GM12891 (cell line): ENCODE measurements around the gene CCK.

Experiments
- DNase-seq: peaks from one replicate; pipeline ENCODE4 v3.0.0; 2011; ENCODE audit warnings: low spot score; ENCODE audit not compliant: insufficient read length
- FAIRE-seq: peaks from 2 replicates; lab custom pipeline; 2011; peaks lifted over from hg19 to GRCh38; lab: Jason Lieb, UNC
- PAX5 ChIP-seq: IDR thresholded peaks from 2 replicates; pipeline ENCODE4 v1.6.1; 2011; ENCODE audit warnings: low read length, moderate library complexity, mild to moderate bottlenecking; ENCODE audit not compliant: insufficient read depth, severe bottlenecking
- POLR2A ChIP-seq: IDR thresholded peaks from 2 replicates; pipeline ENCODE4 v1.6.1; 2011; ENCODE audit warnings: low read depth, low read length, control low read depth
- POLR2AphosphoS5 ChIP-seq: IDR thresholded peaks from 2 replicates; pipeline ENCODE4 v1.6.1; 2011; ENCODE audit warnings: low read depth, low read length, control low read depth
- POU2F2 ChIP-seq: IDR thresholded peaks from 2 replicates; pipeline ENCODE4 v1.6.1; 2011; ENCODE audit warnings: low read depth, mild to moderate bottlenecking, control low read depth, low read length, moderate library complexity
- SPI1 ChIP-seq: IDR thresholded peaks from 2 replicates; pipeline ENCODE4 v1.6.1; 2011; ENCODE audit warnings: low read depth, low read length, control low read depth
- TAF1 ChIP-seq: IDR thresholded peaks from 2 replicates; pipeline ENCODE4 v1.6.1; 2011; ENCODE audit warnings: low read depth, low read length, control low read depth

The CCK gene

GRCh38 chr3:42269647-42270046 is 3.7 kb upstream of the CCK start:
- FAIRE-seq (no peak), DNase-seq (no peak)
- TF ChIP-seq POU2F2, result no peak
- TF ChIP-seq POLR2AphosphoS5, result no peak
- TF ChIP-seq TAF1, result no peak
- TF ChIP-seq PAX5, result no peak
- TF ChIP-seq SPI1, result no peak
- no peak for TF ChIP-seq POLR2A

- TF ChIP-seq SPI1 (no peak), TAF1 (no peak), POLR2AphosphoS5 (no peak), POU2F2 (no peak), PAX5 (no peak), POLR2A (no peak)
- FAIRE-seq, result no peak
- no peak for DNase-seq
Observed at GRCh38 chr3:42267878-42268277, 1.9 kb upstream of the CCK start.

- FAIRE-seq, result no peak
- TF ChIP-seq POU2F2 (no peak), POLR2A (no peak), PAX5 (no peak), TAF1 (no peak), POLR2AphosphoS5 (no peak), SPI1 (no peak)
- DNase-seq, result no peak
Observed at GRCh38 chr3:42265059-42265991, 660 bp downstream of the CCK start.

- DNase-seq (no peak), FAIRE-seq (no peak)
- TF ChIP-seq POLR2A (no peak), TAF1 (no peak), POU2F2 (no peak), SPI1 (no peak), PAX5 (no peak), POLR2AphosphoS5 (no peak)
Observed at GRCh38 chr3:42264399-42265058, 1.5 kb downstream of the CCK start.

GRCh38 chr3:42263354-42264346 is 2.3 kb downstream of the CCK start:
- no peak for DNase-seq
- no peak for FAIRE-seq
- TF ChIP-seq PAX5 (no peak), POLR2AphosphoS5 (no peak), TAF1 (no peak), POLR2A (no peak), POU2F2 (no peak), SPI1 (no peak)

- TF ChIP-seq POLR2AphosphoS5 (no peak), POU2F2 (no peak)
- no peak for FAIRE-seq
- DNase-seq, result no peak
Observed at GRCh38 chr3:42262525-42262924, 3.5 kb downstream of the CCK start.

- DNase-seq, result no peak
- TF ChIP-seq POLR2AphosphoS5, result no peak
- no peak for TF ChIP-seq POLR2A
- no peak for TF ChIP-seq TAF1
- no peak for TF ChIP-seq PAX5
- no peak for TF ChIP-seq POU2F2
- no peak for TF ChIP-seq SPI1
- no peak for FAIRE-seq
Observed at GRCh38 chr3:42257007-42257406, 9.0 kb downstream of the CCK start.

- no peak for TF ChIP-seq POLR2AphosphoS5
- DNase-seq (no peak), FAIRE-seq (no peak)
Observed at GRCh38 chr3:42256135-42256819, 9.7 kb downstream of the CCK start.

- DNase-seq (no peak), FAIRE-seq (no peak)
- TF ChIP-seq POLR2AphosphoS5 (no peak), POU2F2 (no peak), SPI1 (no peak), POLR2A (no peak), TAF1 (no peak), PAX5 (no peak)
Observed at GRCh38 chr3:42254566-42254965, 11.4 kb downstream of the CCK start.
